ENCODE results near the gene C22orf39.

Gene C22orf39

DNA sequence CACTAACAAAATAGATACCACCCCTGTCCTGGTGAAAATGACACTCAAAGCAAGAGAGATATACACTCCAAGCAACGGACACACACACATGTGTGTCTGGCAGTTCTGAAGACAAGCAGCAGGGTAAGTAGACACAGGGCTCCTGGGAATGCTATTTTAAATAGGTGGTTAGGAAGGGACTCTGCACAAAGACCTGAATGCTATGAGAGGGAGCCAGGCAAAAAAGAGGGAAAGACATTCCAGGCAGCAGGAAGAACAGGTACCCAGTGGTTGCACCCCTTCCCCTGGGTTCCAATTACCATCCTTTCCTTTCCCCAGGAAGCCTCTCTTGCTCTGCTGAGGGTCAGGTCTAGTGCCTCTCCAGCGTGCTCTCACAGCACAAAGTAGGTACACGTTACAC lies 28.5 kb upstream of the C22orf39 start:
- DNase-seq = no peak

DNA sequence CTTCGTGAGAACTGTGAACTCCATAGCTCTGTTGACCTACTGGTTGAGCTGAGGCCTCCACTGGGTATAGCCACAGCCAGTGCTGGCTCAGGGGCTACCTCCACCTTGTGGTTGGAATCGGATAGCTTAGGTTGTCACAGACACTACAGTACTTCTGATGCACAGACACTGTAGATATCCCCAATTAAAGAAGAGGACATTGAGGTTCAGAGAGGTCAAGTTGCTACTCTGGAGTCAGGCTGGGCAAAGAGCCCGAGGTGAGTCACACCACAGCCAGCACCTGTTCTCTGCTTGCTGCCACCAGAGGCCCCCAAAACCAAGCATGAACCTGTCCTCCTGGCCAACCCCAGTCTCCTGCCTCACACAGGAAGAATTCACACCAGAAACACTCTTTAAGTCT lies 26.1 kb upstream of the C22orf39 start:
- no peak for DNase-seq

DNA sequence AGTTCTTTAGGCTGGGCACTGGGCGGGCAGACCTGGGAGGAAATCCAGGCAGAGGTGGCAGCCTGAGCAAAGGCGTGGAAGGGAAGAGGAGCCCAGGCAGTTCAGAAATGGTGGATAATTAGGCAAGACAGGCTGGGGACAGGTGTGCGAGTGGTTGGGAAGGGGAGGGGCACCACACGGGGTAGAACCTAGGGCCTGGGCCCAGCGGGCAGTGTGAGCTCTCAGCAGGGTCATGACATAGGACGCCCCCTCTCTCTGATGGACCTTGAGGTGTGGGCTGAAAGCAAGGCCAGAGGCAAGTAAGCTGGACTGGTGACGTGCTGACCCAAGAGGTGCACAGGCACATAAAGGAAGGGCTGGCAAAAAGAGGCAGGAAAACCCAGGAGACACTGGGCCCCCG lies 24.7 kb upstream of the C22orf39 start:
- DNase-seq = no peak

- no peak for DNase-seq
These were observed 24.1 kb upstream of the C22orf39 start for GRCh38 chr22:19471572-19471971.

GRCh38 chr22:19470010-19470409 lies 22.5 kb upstream of the C22orf39 start:
- DNase-seq = no peak

GRCh38 chr22:19469421-19469820 lies 21.9 kb upstream of the C22orf39 start:
- DNase-seq = no peak

- no peak for DNase-seq
These were observed 20.4 kb upstream of the C22orf39 start for GRCh38 chr22:19467912-19468311.

GRCh38 chr22:19466848-19467752 lies 19.6 kb upstream of the C22orf39 start:
- no peak for DNase-seq

DNA sequence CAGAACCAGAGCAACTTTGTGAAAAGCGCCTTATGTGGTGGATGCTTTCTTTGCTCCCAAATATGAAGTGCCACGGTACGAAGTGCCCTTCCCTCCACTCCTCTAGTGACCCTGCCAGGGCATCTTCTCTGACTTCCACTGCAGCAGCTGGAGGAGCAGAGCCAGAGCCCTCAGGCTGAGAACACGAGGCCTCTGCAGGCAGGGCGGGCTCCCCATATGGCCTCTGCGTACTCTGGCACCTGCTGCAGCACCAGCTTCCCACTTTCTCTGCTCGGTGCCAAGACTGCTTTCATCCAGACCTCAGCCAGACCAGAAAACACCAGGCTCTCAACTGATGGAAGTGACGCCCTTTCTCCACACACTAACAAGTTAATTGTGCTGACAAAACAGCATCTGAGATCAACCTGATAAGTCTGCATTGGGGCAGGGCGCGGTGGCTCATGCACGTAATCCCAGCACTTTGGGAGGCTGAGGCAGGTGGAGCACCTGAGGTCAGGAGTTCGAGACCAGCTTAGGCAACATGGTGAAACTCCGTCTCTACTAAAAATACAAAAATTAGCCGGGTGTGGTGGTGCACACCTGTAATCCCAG lies 18.7 kb upstream of the C22orf39 start:
- no peak for DNase-seq

DNA sequence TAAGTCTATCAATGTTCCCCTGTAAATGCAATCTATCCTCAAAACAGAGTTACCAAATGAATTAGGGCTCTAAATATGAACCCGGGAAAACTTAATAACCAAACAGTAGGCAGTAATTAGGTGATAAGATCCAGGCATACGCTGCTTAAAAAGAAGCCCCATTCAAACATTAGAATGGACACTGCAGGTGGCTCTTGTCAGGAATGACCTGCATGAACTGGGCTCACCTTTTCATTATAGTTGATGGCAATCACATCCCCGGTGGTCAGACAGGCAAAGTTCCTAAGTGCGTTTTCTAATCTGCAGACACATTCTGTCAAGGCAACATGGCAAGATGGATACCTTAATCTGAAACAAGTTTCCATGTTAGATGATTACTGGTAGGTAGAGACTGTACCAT lies 17.5 kb upstream of the C22orf39 start:
- DNase-seq = no peak

DNA sequence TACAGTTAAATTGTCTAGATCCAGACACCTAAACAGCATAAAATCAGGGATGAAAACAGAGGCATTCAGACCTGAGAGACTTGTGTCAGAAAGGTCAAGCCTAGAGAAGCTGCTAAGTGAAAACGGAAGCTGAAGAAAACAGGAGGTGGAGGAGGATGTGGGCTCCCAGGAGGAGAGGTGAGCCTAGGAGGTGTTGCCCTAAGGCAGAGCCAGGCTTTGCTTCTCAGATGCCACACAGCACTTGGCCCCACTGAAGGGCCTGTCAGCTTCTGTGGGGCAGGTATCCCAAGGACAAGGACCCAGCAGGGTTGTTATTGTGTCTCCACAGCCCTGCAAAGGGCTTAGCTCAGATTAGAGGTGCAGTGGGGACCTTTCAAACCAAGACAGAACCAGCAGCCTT lies 17.0 kb upstream of the C22orf39 start:
- DNase-seq = no peak

GRCh38 chr22:19463491-19464469 lies 16.3 kb upstream of the C22orf39 start:
- DNase-seq = no peak

DNA sequence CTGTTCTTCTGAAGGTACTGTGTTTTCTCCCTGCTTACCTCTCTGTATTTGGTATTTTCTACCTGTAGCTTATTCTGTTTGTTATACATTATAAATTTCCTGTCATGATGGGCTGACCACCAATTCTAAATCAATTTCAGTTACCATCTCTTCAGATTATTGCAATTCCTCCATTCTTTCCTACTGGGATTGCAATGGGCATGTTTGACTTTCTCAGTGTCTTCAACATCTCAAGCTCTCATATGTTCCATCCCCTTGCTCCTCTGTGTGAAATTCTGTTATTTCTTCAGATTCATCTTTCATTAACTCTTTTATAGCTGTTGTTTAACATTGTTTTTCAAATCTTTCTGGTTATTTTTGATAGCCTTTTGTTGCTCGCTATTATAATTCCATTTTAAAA lies 15.5 kb upstream of the C22orf39 start:
- no peak for DNase-seq

DNA sequence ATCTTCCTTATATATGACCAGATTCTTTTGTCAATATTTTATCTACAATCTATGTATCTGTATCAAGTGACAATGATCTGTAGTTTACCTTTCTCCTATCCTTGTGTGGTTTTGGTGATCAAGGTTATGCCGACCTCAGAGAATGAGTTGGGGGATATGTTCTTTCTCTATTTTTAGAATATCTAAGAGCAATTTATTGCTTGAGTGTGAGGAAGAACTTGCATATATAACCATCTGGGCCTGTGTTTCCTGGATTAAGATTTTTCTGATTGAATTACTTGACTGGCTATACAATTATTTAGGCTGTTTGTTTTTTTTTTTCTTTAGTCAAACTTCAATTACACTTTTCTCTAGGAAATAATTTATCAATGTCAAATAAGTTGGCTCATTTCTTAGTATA lies 14.0 kb upstream of the C22orf39 start:
- no peak for DNase-seq

DNA sequence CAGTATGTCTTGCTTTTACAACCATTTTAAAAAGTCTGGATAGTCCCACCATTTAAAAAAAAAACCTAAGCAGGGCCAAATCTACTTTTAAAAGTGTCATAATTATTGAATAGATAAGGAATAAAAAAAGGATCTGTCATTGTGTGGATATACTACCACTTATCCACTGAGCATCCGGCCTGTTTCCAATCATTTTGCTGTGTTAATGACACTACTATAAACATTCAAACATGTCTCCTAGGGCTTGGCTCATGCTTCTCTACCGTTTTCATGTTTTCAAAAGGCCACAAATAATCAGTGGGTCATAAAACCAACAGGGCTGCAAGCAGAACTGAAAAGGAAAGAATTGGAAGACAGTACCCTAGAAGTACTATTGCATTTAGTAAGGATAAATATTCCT lies 12.5 kb upstream of the C22orf39 start:
- no peak for DNase-seq

- DNase-seq = no peak
These were observed 10.4 kb upstream of the C22orf39 start for GRCh38 chr22:19457828-19458428.

- no peak for DNase-seq
These were observed 9.0 kb upstream of the C22orf39 start for GRCh38 chr22:19456541-19456940.

DNA sequence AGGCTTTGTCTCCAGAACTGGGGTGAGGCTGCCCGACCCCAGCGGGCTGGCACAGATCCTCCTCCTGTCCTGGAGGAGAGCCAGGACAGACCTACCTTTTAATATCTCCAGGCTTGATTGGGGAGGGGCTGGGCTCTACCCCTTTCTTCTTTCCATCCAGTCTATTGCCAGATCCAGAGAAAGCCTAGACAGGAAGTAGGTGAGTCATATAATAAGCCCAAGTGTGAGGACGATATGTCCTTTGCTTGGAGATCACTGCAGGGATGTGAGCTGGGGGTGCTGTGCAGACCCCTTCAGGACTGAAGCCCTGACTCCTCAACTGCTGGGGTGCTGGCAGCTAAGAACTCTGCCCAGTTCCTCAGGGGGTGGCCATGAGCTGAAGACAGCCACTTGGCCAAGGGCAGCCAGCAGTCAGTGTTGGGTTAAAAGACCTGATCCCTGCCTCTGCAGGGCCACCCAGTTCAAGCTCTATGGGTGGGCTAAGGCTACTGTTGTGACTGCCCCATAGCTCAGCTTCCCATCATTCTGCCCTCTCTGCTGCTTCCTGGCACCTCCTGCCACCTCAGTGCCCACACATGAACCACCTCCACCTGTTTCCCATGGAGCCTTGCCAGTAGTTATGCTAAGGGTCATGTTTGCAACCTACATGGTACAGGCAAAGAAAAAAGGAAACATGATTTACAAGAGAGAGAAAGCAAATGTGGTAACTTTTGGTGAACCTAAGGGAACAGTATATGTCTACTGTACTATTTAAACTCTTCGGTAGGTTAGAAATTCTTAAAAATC lies 8.3 kb upstream of the C22orf39 start:
- no peak for DNase-seq

DNA sequence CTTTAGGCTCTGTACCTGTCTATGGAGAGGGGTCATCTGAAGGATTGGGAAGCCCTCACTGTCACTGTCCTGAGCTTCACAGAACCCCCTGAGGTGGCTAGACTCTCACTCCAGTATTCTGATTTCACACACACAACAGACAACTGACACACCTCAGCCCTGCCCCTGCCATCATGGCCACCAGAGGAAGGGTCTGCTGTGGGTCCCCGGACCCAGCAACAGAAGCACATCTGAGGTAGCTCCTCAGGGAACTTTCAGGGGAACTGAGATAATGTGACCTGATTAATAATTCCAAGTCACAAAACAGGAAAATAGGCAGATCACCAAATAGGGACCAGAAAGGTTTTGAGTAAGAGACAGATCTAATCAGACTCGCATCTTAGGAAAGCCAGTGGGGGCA lies 7.5 kb upstream of the C22orf39 start:
- DNase-seq = no peak

GRCh38 chr22:19454156-19454555 lies 6.6 kb upstream of the C22orf39 start:
- DNase-seq = no peak

DNA sequence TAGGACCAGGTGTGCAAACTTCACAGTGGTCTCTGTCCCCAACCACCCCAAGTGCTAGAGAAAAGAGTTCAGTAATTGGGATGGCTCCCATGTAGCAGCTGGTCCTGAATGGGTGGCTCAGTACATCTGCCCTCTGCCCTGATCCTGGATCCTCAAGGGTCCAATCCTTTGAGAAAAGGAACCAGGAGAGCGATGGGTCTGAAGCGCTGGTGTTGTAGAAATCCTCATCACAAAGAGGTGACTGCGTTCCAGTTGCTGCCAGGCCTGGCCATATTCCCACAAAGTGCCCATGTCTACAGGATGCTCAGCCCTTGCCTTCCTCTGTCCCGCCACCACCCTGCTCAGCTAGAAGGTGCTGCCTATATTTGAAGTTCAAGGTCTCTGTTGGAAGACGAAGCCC lies 6.2 kb upstream of the C22orf39 start:
- no peak for DNase-seq

DNA sequence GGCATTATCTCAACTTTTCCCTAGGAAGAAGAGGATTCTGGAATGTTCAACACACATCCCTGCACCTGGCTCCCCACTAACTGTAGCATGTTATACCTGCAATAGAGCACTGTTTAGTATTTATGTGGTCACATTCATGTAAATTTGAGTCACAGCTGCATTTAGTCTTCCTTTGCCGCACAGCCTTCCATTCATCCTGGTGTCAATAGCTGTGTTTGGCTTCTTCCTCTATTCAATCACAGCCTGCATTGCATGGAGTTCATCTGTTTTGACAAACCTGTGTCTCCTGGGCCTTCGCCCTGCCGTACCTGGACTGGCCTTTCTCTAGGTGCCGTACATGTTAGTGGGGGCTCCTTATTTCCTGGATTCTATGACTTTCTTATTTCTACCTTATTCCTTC lies 4.1 kb upstream of the C22orf39 start:
- DNase-seq = no peak
